B cell (primary cell): ENCODE measurements around the gene XIRP2.

Experiments
- CTCF ChIP-seq: fragments of 200-600 bp; IDR thresholded peaks from one replicate; pipeline ENCODE4 v1.8.0; 2022; ENCODE audit warnings: antibody characterized with exemption, mild to moderate bottlenecking
- EZH2 ChIP-seq: IDR thresholded peaks from 2 replicates; pipeline ENCODE4 v1.6.1; 2012; ENCODE audit warnings: borderline replicate concordance, low read depth, mild to moderate bottlenecking, moderate library complexity, low read length; ENCODE audit not compliant: insufficient read depth, poor library complexity, severe bottlenecking

- no peak for TF ChIP-seq EZH2
- no peak for TF ChIP-seq CTCF
Measured at GRCh38 chr2:167114018-167114417, 225.7 kb downstream of the XIRP2 start.
